Measurements from ENCODE around the gene INTS7. TPM values are rescaled to one million over a fixed set of nuclear protein-coding genes. Genes with fewer than 3 reads are reported as not detected.

The INTS7 gene
- total RNA-seq, 1 donor from 2014 or later = 15.9 TPM

GRCh38 chr1:211952299-211952698, 83.1 kb downstream of the INTS7 start:
- H3K4me3 ChIP-seq = no peak overlapping the region
- no peaks in the 10 kb centered on the region for H3K4me1 ChIP-seq
- peaks cover 14% of the 10 kb centered on the region for H3K36me3 ChIP-seq
- TF ChIP-seq, protein P1, sequence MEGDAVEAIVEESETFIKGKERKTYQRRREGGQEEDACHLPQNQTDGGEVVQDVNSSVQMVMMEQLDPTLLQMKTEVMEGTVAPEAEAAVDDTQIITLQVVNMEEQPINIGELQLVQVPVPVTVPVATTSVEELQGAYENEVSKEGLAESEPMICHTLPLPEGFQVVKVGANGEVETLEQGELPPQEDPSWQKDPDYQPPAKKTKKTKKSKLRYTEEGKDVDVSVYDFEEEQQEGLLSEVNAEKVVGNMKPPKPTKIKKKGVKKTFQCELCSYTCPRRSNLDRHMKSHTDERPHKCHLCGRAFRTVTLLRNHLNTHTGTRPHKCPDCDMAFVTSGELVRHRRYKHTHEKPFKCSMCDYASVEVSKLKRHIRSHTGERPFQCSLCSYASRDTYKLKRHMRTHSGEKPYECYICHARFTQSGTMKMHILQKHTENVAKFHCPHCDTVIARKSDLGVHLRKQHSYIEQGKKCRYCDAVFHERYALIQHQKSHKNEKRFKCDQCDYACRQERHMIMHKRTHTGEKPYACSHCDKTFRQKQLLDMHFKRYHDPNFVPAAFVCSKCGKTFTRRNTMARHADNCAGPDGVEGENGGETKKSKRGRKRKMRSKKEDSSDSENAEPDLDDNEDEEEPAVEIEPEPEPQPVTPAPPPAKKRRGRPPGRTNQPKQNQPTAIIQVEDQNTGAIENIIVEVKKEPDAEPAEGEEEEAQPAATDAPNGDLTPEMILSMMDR (IDR thresholded peaks at IDR 0.05) = no peak
- intact Hi-C loops (cut with DNase I) = no loop called here
- DNase-seq (no peak), ATAC-seq (no peak)
- H3K27ac ChIP-seq = no peak overlapping the region
- no peaks in the 10 kb centered on the region for H3K9me3 ChIP-seq
- H3K27me3 ChIP-seq = no peaks in the 10 kb centered on the region

DNA sequence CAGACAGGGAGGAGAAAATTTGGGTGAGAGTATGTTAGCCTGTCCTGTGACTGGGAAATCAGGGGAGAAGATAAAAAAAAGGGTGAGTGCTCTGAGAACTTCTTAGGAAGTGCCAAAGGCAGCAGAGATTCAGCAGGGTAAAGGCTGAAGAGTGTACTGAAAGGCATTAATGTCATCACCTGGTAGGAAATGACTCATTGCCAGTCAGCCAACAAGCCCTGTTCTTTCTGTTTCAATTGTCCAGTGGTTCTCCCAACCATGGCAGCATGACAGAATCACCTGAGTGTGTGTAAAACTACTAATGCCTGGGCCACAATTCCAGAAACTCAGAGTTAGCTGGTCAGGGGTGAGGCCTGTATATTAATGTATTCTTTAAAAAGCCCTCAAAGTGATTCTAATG, 83.5 kb downstream of the INTS7 start:
- Histone ChIP-seq H3K27ac (no peak overlapping the region), H3K36me3 (peaks cover 12% of the 10 kb centered on the region), H3K27me3 (no peaks in the 10 kb centered on the region), H3K9me3 (no peaks in the 10 kb centered on the region), H3K4me1 (no peaks in the 10 kb centered on the region), H3K4me3 (no peak overlapping the region)
- TF ChIP-seq, protein P1 (IDR thresholded peaks at IDR 0.05) = no peak
- DNase-seq (no peak), ATAC-seq (peak; percentile 43)
- intact Hi-C loops (cut with DNase I) = no loop called here

DNA sequence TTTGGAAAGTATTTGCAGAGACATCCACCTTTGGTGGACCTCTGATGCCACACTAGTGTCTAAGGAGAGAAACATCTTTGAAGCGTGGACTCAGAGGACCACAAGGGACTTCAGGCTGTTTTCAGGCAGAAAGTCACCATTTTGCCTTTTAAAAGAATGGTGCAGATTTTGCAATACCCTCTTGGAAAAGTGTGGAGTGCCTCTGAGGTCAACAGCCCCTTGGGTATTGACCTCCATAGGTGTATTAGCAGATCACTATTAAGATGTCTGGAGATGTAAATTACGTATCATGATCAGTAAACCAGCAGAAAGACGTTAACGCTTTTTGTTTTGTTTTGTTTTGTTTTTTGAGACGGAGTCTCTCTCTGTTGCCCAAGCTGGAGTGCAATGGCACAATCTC, 87.0 kb downstream of the INTS7 start:
- TF ChIP-seq, protein P1 (IDR thresholded peaks at IDR 0.05) = no peak
- DNase-seq (no peak), ATAC-seq (no peak)
- Histone ChIP-seq H3K27ac (no peak overlapping the region), H3K9me3 (no peaks in the 10 kb centered on the region), H3K27me3 (no peaks in the 10 kb centered on the region), H3K4me3 (no peak overlapping the region), H3K36me3 (peaks cover 7% of the 10 kb centered on the region), H3K4me1 (no peaks in the 10 kb centered on the region)
- intact Hi-C loops (cut with DNase I) = no loop called here

- DNase-seq = no peak
- intact Hi-C loops (cut with DNase I) = no loop called here
Measured at GRCh38 chr1:211947396-211948295, 87.7 kb downstream of the INTS7 start.

GRCh38 chr1:211944733-211945500, 90.4 kb downstream of the INTS7 start:
- H3K9me3 ChIP-seq = no peaks in the 10 kb centered on the region
- intact Hi-C loops (cut with DNase I) = no loop called here
- TF ChIP-seq, protein P1 (IDR thresholded peaks at IDR 0.05) = peak; percentile 32
- DNase-seq = no peak
- ATAC-seq = peak; percentile 84
- H3K36me3 ChIP-seq = peaks cover 7% of the 10 kb centered on the region
- no peaks in the 10 kb centered on the region for H3K27me3 ChIP-seq
- no peak overlapping the region for H3K4me3 ChIP-seq
- peaks cover under 1% of the 10 kb centered on the region for H3K4me1 ChIP-seq
- no peak overlapping the region for H3K27ac ChIP-seq

More at GRCh38 chr1:211947396-211948295, 87.7 kb downstream of the INTS7 start:
- no peak for ATAC-seq
- Histone ChIP-seq H3K9me3 (no peaks in the 10 kb centered on the region), H3K27ac (no peak overlapping the region), H3K27me3 (no peaks in the 10 kb centered on the region), H3K4me3 (no peak overlapping the region), H3K4me1 (no peaks in the 10 kb centered on the region), H3K36me3 (peaks cover 7% of the 10 kb centered on the region)
- TF ChIP-seq, protein P1 (IDR thresholded peaks at IDR 0.05) = no peak

All from upper lobe of right lung (tissue), 1 donor.